HL-60 (cell line): Measurements from ENCODE around the gene SPEF1.

Experiments used
- DNase-seq, 2 experiments: peaks; one replicate each; pipeline ENCODE4 v3.0.0-alpha.2; 2010 to 2020; ENCODE audit warnings: low read depth in 1 of 2, low spot score in 1 of 2
- H3K27ac ChIP-seq: fragments of 250-450 bp; sonication (Bioruptor Pico); replicated peaks from 2 replicates; pipeline ENCODE4 v1.5.1; 2020; ENCODE audit warnings: mild to moderate bottlenecking, moderate library complexity
- H3K27me3 ChIP-seq: fragments of 250-450 bp; sonication (Bioruptor Pico); 2 replicates; pipeline ENCODE4 v1.5.1; 2021; ENCODE audit warnings: mild to moderate bottlenecking, moderate library complexity; ENCODE audit not compliant: insufficient read depth, poor library complexity, severe bottlenecking
- H3K4me3 ChIP-seq: replicated peaks from 2 replicates; pipeline ENCODE4 v1.5.1; 2011; ENCODE audit warnings: mild to moderate bottlenecking, control low read depth, low read length; ENCODE audit not compliant: insufficient read depth
- CTCF ChIP-seq: IDR thresholded peaks from one replicate; pipeline ENCODE4 v1.5.1; 2011; ENCODE audit warnings: low read length, control low read depth, inconsistent platforms; ENCODE audit not compliant: insufficient read depth
- GABPA ChIP-seq: IDR thresholded peaks from 2 replicates; pipeline ENCODE4 v1.6.1; 2012; ENCODE audit warnings: low read depth
- POLR2AphosphoS5 ChIP-seq: IDR thresholded peaks from 2 replicates; pipeline ENCODE4 v1.6.1; 2012; ENCODE audit warnings: low read depth
- REST ChIP-seq: IDR thresholded peaks from 2 replicates; pipeline ENCODE4 v1.6.1; 2012; ENCODE audit warnings: low read depth; ENCODE audit not compliant: insufficient replicate concordance
- SPI1 ChIP-seq: IDR thresholded peaks from 2 replicates; pipeline ENCODE4 v1.6.1; 2012; ENCODE audit warnings: low read depth, mild to moderate bottlenecking, borderline replicate concordance

Gene SPEF1

GRCh38 chr20:3745686-3746173 lies 35.5 kb downstream of the SPEF1 start:
- no peak for DNase-seq
- Histone ChIP-seq H3K27ac (no peak overlapping the region), H3K4me3 (no peak overlapping the region), H3K27me3 (peaks cover 2% of the 10 kb centered on the region)
- TF ChIP-seq REST (no peak), POLR2AphosphoS5 (no peak), GABPA (no peak), SPI1 (no peak), CTCF (no peak)

- Histone ChIP-seq H3K27ac (no peak overlapping the region), H3K27me3 (peaks cover 2% of the 10 kb centered on the region), H3K4me3 (no peak overlapping the region)
- no peak for DNase-seq
- TF ChIP-seq GABPA (no peak), REST (no peak), SPI1 (no peak), POLR2AphosphoS5 (no peak), CTCF (no peak)
These were observed 36.2 kb downstream of the SPEF1 start for GRCh38 chr20:3744806-3745685.

GRCh38 chr20:3744037-3744436 lies 37.2 kb downstream of the SPEF1 start:
- no peak for DNase-seq
- H3K27ac ChIP-seq, result no peak overlapping the region
- peaks cover 2% of the 10 kb centered on the region for H3K27me3 ChIP-seq
- H3K4me3 ChIP-seq, result no peak overlapping the region
- TF ChIP-seq CTCF (no peak), SPI1 (no peak), GABPA (no peak), POLR2AphosphoS5 (no peak), REST (no peak)
